WTC11 (cell line): ENCODE measurements around the gene DUT. TPM values are rescaled to one million over a fixed set of nuclear protein-coding genes. Genes with fewer than 3 reads are reported as not detected.

Experiments used
- ATAC-seq: fragments of 200-7000 bp; cut with Tn5 transposase; 2 replicates; pipeline ENCODE4 v1.10.0; 2021; ENCODE audit warnings: mild to moderate bottlenecking, moderate library complexity
- CTCF ChIA-PET: fragments of 300-600 bp; sonication (Branson Sonifier 250); formaldehyde crosslinking; loops from one replicate; lab custom pipeline; 2021; ENCODE audit warnings: antibody characterized with exemption; lab: Charles Lee
- POLR2A ChIA-PET: fragments of 350-600 bp; sonication (Branson Sonifier 250); formaldehyde crosslinking; loops from one replicate; lab custom pipeline; 2021; ENCODE audit warnings: antibody characterized with exemption; lab: Charles Lee
- DNase-seq: peaks from one replicate; pipeline ENCODE4 v3.0.0; 2021; ENCODE audit warnings: low spot score
- H3K27ac Mint-ChIP-seq: 2 replicates; pipeline ENCODE4 v1.8.0; 2021; ENCODE audit warnings: mixed read lengths
- H3K27me3 Mint-ChIP-seq: 2 replicates; pipeline ENCODE4 v1.8.0; 2021; ENCODE audit warnings: low read depth, mild to moderate bottlenecking, moderate library complexity, mixed read lengths
- H3K36me3 Mint-ChIP-seq: 2 replicates; pipeline ENCODE4 v1.8.0; 2021; ENCODE audit warnings: mixed read lengths
- H3K4me1 Mint-ChIP-seq: 2 replicates; pipeline ENCODE4 v1.8.0; 2022; ENCODE audit warnings: mixed read lengths
- H3K4me3 Mint-ChIP-seq: 2 replicates; pipeline ENCODE4 v1.8.0; 2021; ENCODE audit warnings: mild to moderate bottlenecking, moderate library complexity, mixed read lengths
- H3K9me3 Mint-ChIP-seq: 2 replicates; pipeline ENCODE4 v1.8.0; 2021; ENCODE audit warnings: mixed read lengths
- CREM ChIP-seq: sonication (generic); formaldehyde crosslinking; IDR thresholded peaks from 2 replicates; pipeline ENCODE4 v1.8.1; 2022; ENCODE audit warnings: mild to moderate bottlenecking, missing genetic modification reagents, moderate library complexity
- CTCF ChIP-seq: fragments of 200-600 bp; IDR thresholded peaks from 2 replicates; pipeline ENCODE4 v1.8.0; 2022; ENCODE audit warnings: antibody characterized with exemption
- E2F5 ChIP-seq: sonication (generic); formaldehyde crosslinking; IDR thresholded peaks from 2 replicates; pipeline ENCODE4 v1.8.1; 2022; ENCODE audit warnings: mild to moderate bottlenecking, moderate library complexity, missing genetic modification reagents
- ELF4 ChIP-seq: sonication (generic); formaldehyde crosslinking; IDR thresholded peaks from 2 replicates; pipeline ENCODE4 v1.8.1; 2022; ENCODE audit warnings: low read depth, mild to moderate bottlenecking, moderate library complexity, missing genetic modification reagents
- FOXJ3 ChIP-seq: sonication (generic); formaldehyde crosslinking; IDR thresholded peaks from 2 replicates; pipeline ENCODE4 v1.9.0; 2021; ENCODE audit warnings: missing genetic modification reagents, mild to moderate bottlenecking, borderline replicate concordance
- GABPB1 ChIP-seq: sonication (generic); formaldehyde crosslinking; IDR thresholded peaks from 2 replicates; pipeline ENCODE4 v1.8.1; 2023; ENCODE audit warnings: mild to moderate bottlenecking, missing genetic modification reagents
- IRF1 ChIP-seq: sonication (generic); formaldehyde crosslinking; IDR thresholded peaks from 2 replicates; pipeline ENCODE4 v1.8.0; 2023; ENCODE audit warnings: missing genetic modification reagents
- JUN ChIP-seq: sonication (generic); formaldehyde crosslinking; IDR thresholded peaks from 2 replicates; pipeline ENCODE4 v1.8.0; 2023; ENCODE audit warnings: mild to moderate bottlenecking, missing genetic modification reagents
- MXD4 ChIP-seq: fragments of 250-450 bp; sonication (Bioruptor Pico); IDR thresholded peaks from 2 replicates; pipeline ENCODE4 v1.8.0; 2021; ENCODE audit warnings: mild to moderate bottlenecking, moderate library complexity, borderline replicate concordance
- NR1H2 ChIP-seq: sonication (generic); formaldehyde crosslinking; IDR thresholded peaks from 2 replicates; pipeline ENCODE4 v1.9.0; 2021; ENCODE audit warnings: mild to moderate bottlenecking, moderate library complexity, missing genetic modification reagents
- OVOL2 ChIP-seq: fragments of 250-450 bp; sonication (Bioruptor Pico); IDR thresholded peaks from 2 replicates; pipeline ENCODE4 v1.9.0; 2021; ENCODE audit warnings: mild to moderate bottlenecking, borderline replicate concordance
- RELA ChIP-seq: sonication (generic); formaldehyde crosslinking; IDR thresholded peaks from 2 replicates; pipeline ENCODE4 v1.8.1; 2022; ENCODE audit warnings: missing genetic modification reagents, mild to moderate bottlenecking, borderline replicate concordance
- RORB ChIP-seq: fragments of 250-450 bp; sonication (Bioruptor Pico); IDR thresholded peaks from 2 replicates; pipeline ENCODE4 v1.9.0; 2021; ENCODE audit warnings: mild to moderate bottlenecking
- ZNF317 ChIP-seq: sonication (generic); formaldehyde crosslinking; IDR thresholded peaks from 2 replicates; pipeline ENCODE4 v1.8.1; 2023; ENCODE audit warnings: low read depth, mild to moderate bottlenecking, moderate library complexity, missing genetic modification reagents, borderline replicate concordance
- ZNF532 ChIP-seq: fragments of 250-450 bp; sonication (Bioruptor Pico); IDR thresholded peaks from 2 replicates; pipeline ENCODE4 v1.9.0; 2021; ENCODE audit warnings: mild to moderate bottlenecking, borderline replicate concordance
- ZNF671 ChIP-seq: fragments of 250-450 bp; sonication (Bioruptor Pico); IDR thresholded peaks from 2 replicates; pipeline ENCODE4 v1.8.0; 2021; ENCODE audit warnings: mild to moderate bottlenecking
- total RNA-seq: library from RNA; stranded (reverse); gene quantifications from 3 replicates; pipeline ENCODE4 v1.2.3, GENCODE V29; 2021
- TF ChIP-seq, protein P1 (sequence below): sonication (generic); formaldehyde crosslinking; IDR thresholded peaks from 2 replicates; pipeline ENCODE4 v1.8.1; 2022; ENCODE audit warnings: mild to moderate bottlenecking, missing genetic modification reagents, moderate library complexity, borderline replicate concordance
- TF ChIP-seq, protein P2 (sequence below): sonication (generic); formaldehyde crosslinking; IDR thresholded peaks from 2 replicates; pipeline ENCODE4 v1.8.0; 2022; ENCODE audit warnings: mild to moderate bottlenecking, missing genetic modification reagents
- TF ChIP-seq, protein P3 (sequence below): sonication (generic); formaldehyde crosslinking; IDR thresholded peaks from 2 replicates; pipeline ENCODE4 v1.8.1; 2023; ENCODE audit warnings: mild to moderate bottlenecking, missing genetic modification reagents, moderate library complexity
- TF ChIP-seq, protein P4 (sequence below): sonication (generic); formaldehyde crosslinking; IDR thresholded peaks from 2 replicates; pipeline ENCODE4 v1.8.0; 2023; ENCODE audit warnings: missing genetic modification reagents, mild to moderate bottlenecking, borderline replicate concordance

Gene DUT
- total RNA-seq, 1 experiment from 2014 or later, result 204 TPM

- ATAC-seq (no peak), DNase-seq (no peak)
- Mint-ChIP-seq H3K27ac (no peak overlapping the region), H3K4me1 (no peaks in the 10 kb centered on the region), H3K27me3 (no peaks in the 10 kb centered on the region; the same call in 1 of the 2 replicates), H3K4me3 (no peak overlapping the region), H3K9me3 (peaks cover 4% of the 10 kb centered on the region), H3K36me3 (no peaks in the 10 kb centered on the region)
- CTCF ChIA-PET, result interaction anchor here (1.0 to 1.8 kb wide), 2 partner anchors 13 to 15 kb away, joined by 3 to 6 read pairs; no protein-coding TSS in a partner anchor
- TF ChIP-seq ZNF671 (CRISPR knock-in tag) (no peak), ZNF532 (no peak), NR1H2 (CRISPR knock-in tag) (no peak), ZNF317 (no peak), IRF1 (CRISPR knock-in tag) (no peak), RORB (no peak), MXD4 (no peak), OVOL2 (CRISPR knock-in tag) (no peak), JUN (CRISPR knock-in tag) (no peak), ELF4 (no peak), E2F5 (CRISPR knock-in tag) (no peak), FOXJ3 (CRISPR knock-in tag) (no peak), CTCF (no peak), CREM (CRISPR knock-in tag) (no peak), RELA (no peak), GABPB1 (CRISPR knock-in tag) (no peak)
- TF ChIP-seq, protein P1, sequence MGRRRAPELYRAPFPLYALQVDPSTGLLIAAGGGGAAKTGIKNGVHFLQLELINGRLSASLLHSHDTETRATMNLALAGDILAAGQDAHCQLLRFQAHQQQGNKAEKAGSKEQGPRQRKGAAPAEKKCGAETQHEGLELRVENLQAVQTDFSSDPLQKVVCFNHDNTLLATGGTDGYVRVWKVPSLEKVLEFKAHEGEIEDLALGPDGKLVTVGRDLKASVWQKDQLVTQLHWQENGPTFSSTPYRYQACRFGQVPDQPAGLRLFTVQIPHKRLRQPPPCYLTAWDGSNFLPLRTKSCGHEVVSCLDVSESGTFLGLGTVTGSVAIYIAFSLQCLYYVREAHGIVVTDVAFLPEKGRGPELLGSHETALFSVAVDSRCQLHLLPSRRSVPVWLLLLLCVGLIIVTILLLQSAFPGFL (CRISPR knock-in tag), result no peak
- TF ChIP-seq, protein P2, sequence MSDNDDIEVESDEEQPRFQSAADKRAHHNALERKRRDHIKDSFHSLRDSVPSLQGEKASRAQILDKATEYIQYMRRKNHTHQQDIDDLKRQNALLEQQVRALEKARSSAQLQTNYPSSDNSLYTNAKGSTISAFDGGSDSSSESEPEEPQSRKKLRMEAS (CRISPR knock-in tag), result no peak
- TF ChIP-seq, protein P3, sequence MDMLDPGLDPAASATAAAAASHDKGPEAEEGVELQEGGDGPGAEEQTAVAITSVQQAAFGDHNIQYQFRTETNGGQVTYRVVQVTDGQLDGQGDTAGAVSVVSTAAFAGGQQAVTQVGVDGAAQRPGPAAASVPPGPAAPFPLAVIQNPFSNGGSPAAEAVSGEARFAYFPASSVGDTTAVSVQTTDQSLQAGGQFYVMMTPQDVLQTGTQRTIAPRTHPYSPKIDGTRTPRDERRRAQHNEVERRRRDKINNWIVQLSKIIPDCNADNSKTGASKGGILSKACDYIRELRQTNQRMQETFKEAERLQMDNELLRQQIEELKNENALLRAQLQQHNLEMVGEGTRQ (CRISPR knock-in tag), result no peak
- TF ChIP-seq, protein P4, sequence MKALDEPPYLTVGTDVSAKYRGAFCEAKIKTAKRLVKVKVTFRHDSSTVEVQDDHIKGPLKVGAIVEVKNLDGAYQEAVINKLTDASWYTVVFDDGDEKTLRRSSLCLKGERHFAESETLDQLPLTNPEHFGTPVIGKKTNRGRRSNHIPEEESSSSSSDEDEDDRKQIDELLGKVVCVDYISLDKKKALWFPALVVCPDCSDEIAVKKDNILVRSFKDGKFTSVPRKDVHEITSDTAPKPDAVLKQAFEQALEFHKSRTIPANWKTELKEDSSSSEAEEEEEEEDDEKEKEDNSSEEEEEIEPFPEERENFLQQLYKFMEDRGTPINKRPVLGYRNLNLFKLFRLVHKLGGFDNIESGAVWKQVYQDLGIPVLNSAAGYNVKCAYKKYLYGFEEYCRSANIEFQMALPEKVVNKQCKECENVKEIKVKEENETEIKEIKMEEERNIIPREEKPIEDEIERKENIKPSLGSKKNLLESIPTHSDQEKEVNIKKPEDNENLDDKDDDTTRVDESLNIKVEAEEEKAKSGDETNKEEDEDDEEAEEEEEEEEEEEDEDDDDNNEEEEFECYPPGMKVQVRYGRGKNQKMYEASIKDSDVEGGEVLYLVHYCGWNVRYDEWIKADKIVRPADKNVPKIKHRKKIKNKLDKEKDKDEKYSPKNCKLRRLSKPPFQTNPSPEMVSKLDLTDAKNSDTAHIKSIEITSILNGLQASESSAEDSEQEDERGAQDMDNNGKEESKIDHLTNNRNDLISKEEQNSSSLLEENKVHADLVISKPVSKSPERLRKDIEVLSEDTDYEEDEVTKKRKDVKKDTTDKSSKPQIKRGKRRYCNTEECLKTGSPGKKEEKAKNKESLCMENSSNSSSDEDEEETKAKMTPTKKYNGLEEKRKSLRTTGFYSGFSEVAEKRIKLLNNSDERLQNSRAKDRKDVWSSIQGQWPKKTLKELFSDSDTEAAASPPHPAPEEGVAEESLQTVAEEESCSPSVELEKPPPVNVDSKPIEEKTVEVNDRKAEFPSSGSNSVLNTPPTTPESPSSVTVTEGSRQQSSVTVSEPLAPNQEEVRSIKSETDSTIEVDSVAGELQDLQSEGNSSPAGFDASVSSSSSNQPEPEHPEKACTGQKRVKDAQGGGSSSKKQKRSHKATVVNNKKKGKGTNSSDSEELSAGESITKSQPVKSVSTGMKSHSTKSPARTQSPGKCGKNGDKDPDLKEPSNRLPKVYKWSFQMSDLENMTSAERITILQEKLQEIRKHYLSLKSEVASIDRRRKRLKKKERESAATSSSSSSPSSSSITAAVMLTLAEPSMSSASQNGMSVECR (CRISPR knock-in tag), result no peak
- POLR2A ChIA-PET, result no interaction called here
These were observed 39.2 kb downstream of the DUT start for GRCh38 chr15:48370460-48370859.
